BLaER1 (cell line): ENCODE measurements around the gene GAREM1.

ENCODE experiments used
- H3K27ac ChIP-seq: shearing (Covaris generic); formaldehyde crosslinking; 2 replicates; pipeline ENCODE4 v1.8.1; 2022
- H3K27me3 ChIP-seq: shearing (Covaris generic); formaldehyde crosslinking; 2 replicates; pipeline ENCODE4 v1.8.1; 2022
- H3K36me3 ChIP-seq: shearing (Covaris generic); formaldehyde crosslinking; 2 replicates; pipeline ENCODE4 v1.8.1; 2022
- H3K4me1 ChIP-seq: shearing (Covaris generic); formaldehyde crosslinking; 2 replicates; pipeline ENCODE4 v1.8.1; 2022
- H3K4me2 ChIP-seq: shearing (Covaris generic); formaldehyde crosslinking; 2 replicates; pipeline ENCODE4 v1.8.1; 2022
- H3K4me3 ChIP-seq: shearing (Covaris generic); formaldehyde crosslinking; 2 replicates; pipeline ENCODE4 v1.8.1; 2022
- H3K9ac ChIP-seq: shearing (Covaris generic); formaldehyde crosslinking; 2 replicates; pipeline ENCODE4 v1.8.1; 2022
- H3K9me3 ChIP-seq: shearing (Covaris generic); formaldehyde crosslinking; 2 replicates; pipeline ENCODE4 v1.8.1; 2022
- H4K20me1 ChIP-seq: shearing (Covaris generic); formaldehyde crosslinking; 2 replicates; pipeline ENCODE4 v1.8.1; 2022
- Cebpa-rat ChIP-seq: shearing (Covaris generic); IDR thresholded peaks from 2 replicates; pipeline ENCODE4 v1.8.1; 2022

GAREM1 gene

DNA sequence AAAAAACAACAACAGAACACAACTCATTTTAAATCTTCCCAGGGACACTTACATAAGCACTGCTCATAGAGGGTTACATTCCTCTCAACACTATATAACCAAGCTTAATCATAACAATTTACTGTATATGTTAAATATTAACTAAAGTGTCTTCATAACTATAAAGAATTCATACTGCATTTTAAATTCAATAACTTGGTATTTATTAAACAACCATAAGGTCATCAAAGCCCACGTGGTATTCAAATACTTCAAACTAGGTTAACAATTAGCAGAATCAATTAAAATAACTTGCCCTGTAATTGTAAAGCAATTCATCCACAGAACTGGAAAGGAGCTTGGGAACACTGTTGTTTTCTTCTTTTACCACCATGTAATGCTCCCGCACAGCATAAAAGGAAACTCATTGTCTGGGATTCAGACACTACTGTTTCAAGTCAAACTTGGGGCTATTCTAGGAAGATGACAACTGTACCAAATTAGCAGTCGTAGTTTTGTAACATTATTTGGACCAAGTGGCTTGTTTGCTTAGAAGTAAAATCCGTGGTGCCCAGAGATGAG, 10.4 kb downstream of the GAREM1 start:
- H4K20me1 ChIP-seq = no peaks in the 10 kb centered on the region
- H3K9me3 ChIP-seq = no peaks in the 10 kb centered on the region
- no peak overlapping the region for H3K9ac ChIP-seq
- H3K27me3 ChIP-seq = no peaks in the 10 kb centered on the region
- H3K4me1 ChIP-seq = no peaks in the 10 kb centered on the region
- no peak overlapping the region for H3K4me3 ChIP-seq
- no peaks in the 10 kb centered on the region for H3K36me3 ChIP-seq
- no peak for TF ChIP-seq Cebpa-rat
- no peak overlapping the region for H3K4me2 ChIP-seq
- no peak overlapping the region for H3K27ac ChIP-seq

GRCh38 chr18:32459361-32460101, 11.2 kb downstream of the GAREM1 start:
- no peaks in the 10 kb centered on the region for H3K36me3 ChIP-seq
- no peaks in the 10 kb centered on the region for H3K27me3 ChIP-seq
- no peak for TF ChIP-seq Cebpa-rat
- no peaks in the 10 kb centered on the region for H3K9me3 ChIP-seq
- H3K4me1 ChIP-seq = no peaks in the 10 kb centered on the region
- H3K4me2 ChIP-seq = no peak overlapping the region
- H4K20me1 ChIP-seq = no peaks in the 10 kb centered on the region
- no peak overlapping the region for H3K4me3 ChIP-seq
- H3K27ac ChIP-seq = no peak overlapping the region
- no peak overlapping the region for H3K9ac ChIP-seq

DNA sequence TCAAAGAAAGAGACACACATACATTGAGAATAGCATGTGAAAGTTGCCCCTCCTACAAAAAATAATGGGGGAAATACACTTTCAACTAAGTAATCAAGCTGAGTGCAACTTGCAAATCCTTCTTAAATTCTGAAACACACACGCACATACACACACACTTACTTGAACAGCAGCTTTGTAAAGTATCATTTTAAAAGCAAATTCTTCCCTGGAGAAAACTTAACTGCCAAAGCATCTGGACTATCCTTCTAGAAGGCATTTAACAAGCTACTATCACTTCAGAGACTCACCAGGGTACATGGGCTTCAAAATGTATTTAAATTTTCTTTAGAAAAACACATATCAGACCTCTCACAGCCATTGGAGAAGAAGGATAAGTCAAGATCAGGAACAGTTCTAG, 15.3 kb downstream of the GAREM1 start:
- Histone ChIP-seq H3K9me3 (no peaks in the 10 kb centered on the region), H3K27me3 (no peaks in the 10 kb centered on the region), H3K4me3 (no peak overlapping the region), H3K4me1 (no peaks in the 10 kb centered on the region), H4K20me1 (no peaks in the 10 kb centered on the region), H3K4me2 (no peak overlapping the region), H3K9ac (no peak overlapping the region), H3K36me3 (no peaks in the 10 kb centered on the region), H3K27ac (no peak overlapping the region)
- TF ChIP-seq Cebpa-rat = no peak

GRCh38 chr18:32454593-32454992, 16.1 kb downstream of the GAREM1 start:
- H3K9ac ChIP-seq = no peak overlapping the region

DNA sequence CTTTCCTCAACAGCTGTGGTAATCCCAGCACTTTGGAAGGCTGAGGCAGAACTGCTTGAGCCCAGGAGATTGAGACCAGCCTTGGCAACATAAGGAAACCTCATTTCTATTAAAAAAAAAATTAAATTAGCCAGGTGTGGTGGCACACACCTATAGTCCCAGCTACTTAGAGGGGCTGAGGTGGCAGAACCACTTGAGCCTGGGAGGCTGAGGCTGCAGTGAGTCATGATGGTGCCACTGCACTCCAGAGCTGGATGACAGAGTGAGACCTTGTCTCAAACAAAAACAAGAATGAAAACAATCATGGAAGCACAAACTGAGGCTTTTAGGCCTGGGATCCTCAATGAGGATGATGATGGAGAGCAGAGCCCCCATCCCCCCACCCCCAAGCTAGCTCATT, 19.8 kb downstream of the GAREM1 start:
- Histone ChIP-seq H3K27me3 (no peaks in the 10 kb centered on the region), H3K27ac (no peak overlapping the region), H3K4me2 (no peak overlapping the region), H3K9me3 (no peaks in the 10 kb centered on the region), H3K9ac (no peak overlapping the region), H3K4me3 (no peak overlapping the region), H3K36me3 (no peaks in the 10 kb centered on the region), H3K4me1 (no peaks in the 10 kb centered on the region), H4K20me1 (no peaks in the 10 kb centered on the region)
- TF ChIP-seq Cebpa-rat = no peak

More at GRCh38 chr18:32454593-32454992, 16.1 kb downstream of the GAREM1 start:
- Histone ChIP-seq H3K27me3 (no peaks in the 10 kb centered on the region), H3K4me1 (no peaks in the 10 kb centered on the region), H3K27ac (no peak overlapping the region), H3K4me2 (no peak overlapping the region), H4K20me1 (no peaks in the 10 kb centered on the region), H3K4me3 (no peak overlapping the region), H3K36me3 (no peaks in the 10 kb centered on the region), H3K9me3 (no peaks in the 10 kb centered on the region)
- no peak for TF ChIP-seq Cebpa-rat

GRCh38 chr18:32450026-32450691, 20.5 kb downstream of the GAREM1 start:
- H3K36me3 ChIP-seq = no peaks in the 10 kb centered on the region
- no peaks in the 10 kb centered on the region for H3K27me3 ChIP-seq
- no peaks in the 10 kb centered on the region for H4K20me1 ChIP-seq
- TF ChIP-seq Cebpa-rat = no peak
- no peaks in the 10 kb centered on the region for H3K4me1 ChIP-seq
- no peaks in the 10 kb centered on the region for H3K9me3 ChIP-seq
- no peak overlapping the region for H3K9ac ChIP-seq
- no peak overlapping the region for H3K4me2 ChIP-seq
- H3K27ac ChIP-seq = no peak overlapping the region
- no peak overlapping the region for H3K4me3 ChIP-seq

DNA sequence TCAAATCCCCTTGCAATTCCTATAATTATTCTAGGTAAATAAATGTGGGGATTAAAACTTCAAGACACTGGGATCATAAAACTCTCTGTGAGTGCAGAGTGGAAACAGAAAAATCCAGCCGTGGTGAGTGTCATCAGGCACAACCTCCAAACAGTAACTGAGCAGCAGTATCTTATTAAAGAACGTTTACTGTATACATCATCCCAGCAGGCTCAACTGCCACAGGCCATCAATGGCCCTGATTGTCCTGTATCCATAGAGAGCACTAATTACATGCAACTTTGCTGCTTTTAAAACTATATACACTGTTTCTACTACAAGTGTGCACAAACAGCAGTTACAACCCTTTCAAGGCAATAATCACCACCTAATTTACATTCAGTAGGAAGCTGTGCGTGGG, 23.9 kb downstream of the GAREM1 start:
- no peak for TF ChIP-seq Cebpa-rat
- H3K27ac ChIP-seq = no peak overlapping the region
- no peaks in the 10 kb centered on the region for H3K9me3 ChIP-seq
- H3K9ac ChIP-seq = no peak overlapping the region
- no peaks in the 10 kb centered on the region for H3K4me1 ChIP-seq
- no peaks in the 10 kb centered on the region for H3K27me3 ChIP-seq
- H3K4me2 ChIP-seq = no peak overlapping the region
- no peak overlapping the region for H3K4me3 ChIP-seq
- no peaks in the 10 kb centered on the region for H3K36me3 ChIP-seq
- no peaks in the 10 kb centered on the region for H4K20me1 ChIP-seq

DNA sequence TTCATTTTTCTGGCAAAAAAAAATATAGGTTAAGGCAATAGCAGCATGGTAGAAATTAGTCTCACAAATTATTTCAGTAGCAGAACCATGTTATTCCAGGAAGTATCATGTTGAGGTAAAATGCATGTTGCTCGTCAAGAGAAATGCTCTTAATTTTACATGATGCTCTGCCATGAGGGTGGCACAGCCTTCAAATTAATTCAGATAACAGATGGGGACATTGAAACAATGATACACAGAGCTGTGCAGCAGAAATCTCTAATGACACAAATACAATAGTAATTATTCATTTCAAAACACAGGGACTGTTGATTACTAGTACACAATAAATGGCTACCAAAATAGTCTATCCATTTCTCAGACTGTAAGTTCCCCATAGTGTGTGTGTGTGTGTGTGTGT, 24.8 kb downstream of the GAREM1 start:
- H3K27ac ChIP-seq = no peak overlapping the region
- H3K9ac ChIP-seq = no peak overlapping the region
- H3K9me3 ChIP-seq = no peaks in the 10 kb centered on the region
- H4K20me1 ChIP-seq = no peaks in the 10 kb centered on the region
- H3K4me1 ChIP-seq = no peaks in the 10 kb centered on the region
- no peak for TF ChIP-seq Cebpa-rat
- H3K27me3 ChIP-seq = no peaks in the 10 kb centered on the region
- no peak overlapping the region for H3K4me2 ChIP-seq
- H3K4me3 ChIP-seq = no peak overlapping the region
- no peaks in the 10 kb centered on the region for H3K36me3 ChIP-seq

GRCh38 chr18:32443706-32444215, 26.9 kb downstream of the GAREM1 start:
- Histone ChIP-seq H3K27ac (no peak overlapping the region), H3K9me3 (no peaks in the 10 kb centered on the region), H3K36me3 (no peaks in the 10 kb centered on the region), H4K20me1 (no peaks in the 10 kb centered on the region), H3K4me1 (no peaks in the 10 kb centered on the region), H3K9ac (no peak overlapping the region), H3K4me2 (no peak overlapping the region), H3K4me3 (no peak overlapping the region), H3K27me3 (no peaks in the 10 kb centered on the region)
- TF ChIP-seq Cebpa-rat = no peak

GRCh38 chr18:32443033-32443705, 27.5 kb downstream of the GAREM1 start:
- H3K9ac ChIP-seq = no peak overlapping the region
- H4K20me1 ChIP-seq = no peaks in the 10 kb centered on the region
- no peak overlapping the region for H3K4me3 ChIP-seq
- H3K4me1 ChIP-seq = no peaks in the 10 kb centered on the region
- H3K9me3 ChIP-seq = no peaks in the 10 kb centered on the region
- H3K27ac ChIP-seq = no peak overlapping the region
- no peak for TF ChIP-seq Cebpa-rat
- H3K36me3 ChIP-seq = no peaks in the 10 kb centered on the region
- H3K27me3 ChIP-seq = no peaks in the 10 kb centered on the region
- H3K4me2 ChIP-seq = no peak overlapping the region
